AG20443 (cell line): Measurements from ENCODE around the gene HOXD4.
A peak's percentile ranks its signal among the peaks of the same experiment; 100 is the strongest.

Experiments
- DNase-seq: peaks from one replicate; pipeline ENCODE4 v3.0.0; 2012; ENCODE audit warnings: low spot score, mixed read lengths

The HOXD4 gene

DNA sequence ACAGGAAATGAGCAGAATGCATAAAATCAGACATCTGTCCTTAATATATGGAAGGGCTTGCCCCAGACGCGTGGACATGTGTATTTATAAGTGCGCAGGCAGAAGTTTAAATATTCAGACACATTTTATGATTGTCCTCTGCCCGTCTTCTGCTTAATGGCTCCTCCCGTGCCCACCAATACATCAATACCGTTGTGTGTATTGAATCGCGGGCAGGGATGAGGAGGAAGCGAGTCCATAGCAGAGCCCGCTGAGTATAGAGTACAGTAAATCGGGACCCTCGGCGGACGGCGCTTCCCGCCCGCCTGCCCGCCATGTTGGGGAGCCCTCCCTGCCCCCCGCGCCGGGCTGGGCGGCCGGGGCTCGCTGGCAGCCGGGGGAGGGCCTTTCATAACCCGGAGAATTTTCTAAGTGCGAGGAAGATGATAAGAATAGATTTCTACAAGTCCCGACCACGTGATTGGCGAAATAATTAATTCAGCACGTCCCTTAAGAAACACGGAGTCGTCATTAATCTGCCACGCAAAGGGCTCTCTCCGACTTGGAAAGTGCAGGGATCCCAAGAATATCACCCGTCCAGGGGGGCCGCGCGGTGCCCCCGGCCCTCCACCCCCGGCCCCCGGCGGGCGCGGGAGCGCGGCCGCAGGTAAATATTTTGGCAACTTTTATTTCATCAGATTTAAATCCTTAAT lies 5.6 kb downstream of the HOXD4 start, which contains the start of gene HOXD3:
Gene HOXD3 (plus strand): TSS at position 501 of the 692 bp plus-strand sequence. CDS start 11,808 bp downstream, outside the sequence.
- DNase-seq: peak; percentile 37

DNA sequence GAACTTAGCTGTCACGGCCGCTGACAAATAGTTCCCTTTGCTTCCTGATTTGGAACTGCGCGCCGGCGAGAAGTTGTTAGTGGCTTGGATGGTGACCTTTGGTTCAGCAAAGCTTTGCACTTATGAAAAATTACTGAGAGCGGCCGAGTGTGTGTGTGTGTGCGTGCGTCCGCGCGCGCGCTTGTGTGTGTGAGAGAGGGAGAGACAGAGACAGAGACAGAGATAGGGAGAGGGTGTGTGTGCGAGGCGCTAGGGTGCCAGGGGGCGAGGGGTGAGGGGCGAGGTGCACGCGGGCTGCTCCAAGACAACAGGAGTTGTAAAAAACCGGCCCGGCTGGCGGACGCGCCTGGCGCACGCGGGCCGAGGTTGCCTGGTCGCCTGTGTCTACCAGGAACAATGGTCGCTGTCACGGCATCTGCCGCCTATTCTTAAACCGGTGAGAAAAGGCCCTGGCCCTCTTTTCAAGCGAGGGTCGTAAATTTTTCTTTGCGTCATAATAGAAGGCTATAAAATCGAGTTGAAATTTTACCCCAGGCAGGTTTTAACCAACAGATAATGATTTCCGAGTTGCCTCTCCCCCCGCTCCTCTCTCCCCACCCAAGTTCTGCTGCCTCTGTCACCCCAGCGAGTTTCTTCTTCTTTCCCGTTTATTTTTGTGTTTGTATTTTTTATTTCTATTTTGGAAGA lies 6.3 kb downstream of the HOXD4 start:
- DNase-seq: peak; percentile 63

DNA sequence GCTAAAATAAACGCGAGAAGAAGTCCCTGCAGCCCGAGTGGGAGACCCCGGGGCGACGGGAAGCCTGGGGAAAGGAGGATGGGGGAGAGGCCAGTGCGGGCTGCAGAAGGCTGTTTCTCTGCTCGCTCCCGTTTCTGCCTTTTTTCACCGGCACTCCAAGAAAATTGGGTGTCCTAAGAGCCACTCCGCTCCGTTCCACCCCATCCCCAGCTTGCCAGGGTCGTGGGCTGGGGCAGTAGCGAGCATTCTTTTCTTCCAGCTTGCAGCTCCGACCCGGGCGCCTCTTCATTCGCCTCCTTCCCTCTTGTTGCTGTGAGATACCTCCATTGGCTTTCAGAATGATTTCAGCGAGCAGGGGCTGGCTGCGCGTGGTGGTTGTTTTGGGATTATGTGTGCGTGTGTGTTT lies 6.8 kb downstream of the HOXD4 start:
- DNase-seq: no peak

DNA sequence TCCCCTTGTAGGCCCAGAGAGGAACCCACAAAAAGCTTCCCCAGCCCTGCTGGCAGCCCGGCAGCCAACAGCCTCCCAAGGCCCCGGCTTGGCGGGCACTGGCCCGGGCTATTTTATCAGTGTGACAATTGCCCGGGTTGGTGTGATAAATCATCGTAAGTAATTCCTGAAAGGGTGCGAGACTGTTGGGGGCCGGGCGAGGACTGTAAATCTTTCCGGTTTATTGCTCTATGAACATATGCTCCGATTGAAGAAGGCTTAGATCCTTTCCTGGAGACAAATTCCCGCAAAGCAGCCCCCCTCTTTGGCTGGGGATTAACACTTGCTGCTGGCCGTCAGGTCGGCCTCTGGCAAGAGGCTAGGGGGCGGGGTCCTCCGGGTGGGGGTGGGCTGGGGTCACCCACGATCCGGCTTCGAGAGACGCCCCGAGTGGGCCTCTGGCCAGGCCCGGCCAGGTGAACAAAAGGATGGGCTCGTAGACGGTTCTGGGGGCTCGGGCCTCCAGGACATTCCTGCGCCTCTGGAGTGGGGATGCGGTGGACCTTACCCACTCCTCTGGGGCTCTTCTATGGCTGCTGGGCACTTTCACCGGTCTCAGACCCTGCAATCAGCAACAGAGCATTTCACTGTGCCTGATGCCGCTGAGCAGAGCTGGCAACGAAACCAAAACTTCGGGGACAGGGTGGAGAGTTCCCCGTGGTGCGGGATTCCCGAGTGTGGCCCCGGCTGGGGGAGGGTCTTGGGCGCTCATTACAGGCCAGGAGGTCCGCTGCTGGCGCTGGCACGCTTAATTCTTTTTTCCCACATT lies 7.7 kb downstream of the HOXD4 start:
- no peak for DNase-seq

DNA sequence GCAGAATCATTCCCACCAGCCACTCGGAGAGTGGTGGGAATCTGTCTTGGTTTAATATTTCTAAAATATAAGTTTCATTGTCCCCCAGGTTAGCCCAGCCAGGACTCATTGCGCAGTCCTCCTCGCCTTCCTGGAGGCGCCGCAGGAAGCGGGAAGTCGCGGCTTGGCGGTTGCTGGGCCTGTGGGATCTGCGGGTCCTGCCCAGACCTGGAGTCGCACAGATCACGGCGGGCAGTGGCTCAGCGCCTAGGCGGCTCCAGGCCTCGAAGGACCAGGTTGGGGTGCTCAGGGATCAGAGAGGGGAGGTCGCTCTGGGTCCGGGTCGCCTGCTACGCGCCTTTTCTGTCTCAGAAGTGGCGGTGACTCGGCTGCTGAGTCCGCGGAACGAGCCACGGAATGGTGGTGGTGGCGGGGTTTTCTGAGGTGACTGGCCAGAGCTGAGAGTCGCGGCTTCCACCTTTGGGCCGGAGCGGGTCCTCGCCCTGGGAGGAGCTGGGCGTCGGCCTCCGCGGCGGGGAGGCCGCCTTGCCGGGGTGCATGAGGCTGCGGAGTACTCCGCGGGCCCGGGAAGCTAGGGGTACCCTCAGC lies 8.4 kb downstream of the HOXD4 start:
- no peak for DNase-seq

DNA sequence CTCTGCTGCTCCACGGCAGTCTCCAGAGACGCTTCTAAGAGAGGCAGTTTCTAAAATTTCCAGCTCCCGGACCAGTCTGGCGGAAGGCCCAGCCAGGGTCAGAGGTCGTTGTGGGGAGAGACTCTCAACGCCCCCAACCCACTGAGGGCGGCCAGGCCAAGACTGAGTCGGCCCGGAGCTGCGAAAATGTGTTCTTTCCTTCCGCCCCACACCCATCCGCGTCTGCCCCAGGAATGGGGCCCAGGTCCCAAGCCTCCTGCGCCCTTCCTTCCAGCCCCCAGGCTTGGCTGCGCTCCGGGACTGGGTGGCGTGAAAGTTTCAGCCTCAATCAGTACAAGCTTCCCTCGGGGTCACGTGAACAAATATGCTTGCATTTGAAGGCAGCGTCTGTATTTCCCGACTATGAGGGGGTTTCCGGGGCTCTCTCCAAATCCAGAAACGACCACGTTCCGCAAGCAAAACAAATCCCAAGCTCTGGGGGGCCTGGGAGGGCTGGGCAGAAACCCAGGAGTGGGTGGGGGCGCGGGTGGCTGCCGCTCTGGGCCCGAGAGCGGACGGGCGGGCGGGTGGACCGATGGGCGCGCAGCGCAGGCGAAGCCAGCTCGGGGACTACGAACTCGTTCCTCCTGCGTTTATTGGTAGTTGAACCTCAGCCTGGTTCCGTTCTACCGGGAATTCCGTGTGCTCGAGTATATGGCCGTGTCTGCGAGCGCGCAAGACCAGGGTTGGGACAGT lies 9.1 kb downstream of the HOXD4 start:
- no peak for DNase-seq

DNA sequence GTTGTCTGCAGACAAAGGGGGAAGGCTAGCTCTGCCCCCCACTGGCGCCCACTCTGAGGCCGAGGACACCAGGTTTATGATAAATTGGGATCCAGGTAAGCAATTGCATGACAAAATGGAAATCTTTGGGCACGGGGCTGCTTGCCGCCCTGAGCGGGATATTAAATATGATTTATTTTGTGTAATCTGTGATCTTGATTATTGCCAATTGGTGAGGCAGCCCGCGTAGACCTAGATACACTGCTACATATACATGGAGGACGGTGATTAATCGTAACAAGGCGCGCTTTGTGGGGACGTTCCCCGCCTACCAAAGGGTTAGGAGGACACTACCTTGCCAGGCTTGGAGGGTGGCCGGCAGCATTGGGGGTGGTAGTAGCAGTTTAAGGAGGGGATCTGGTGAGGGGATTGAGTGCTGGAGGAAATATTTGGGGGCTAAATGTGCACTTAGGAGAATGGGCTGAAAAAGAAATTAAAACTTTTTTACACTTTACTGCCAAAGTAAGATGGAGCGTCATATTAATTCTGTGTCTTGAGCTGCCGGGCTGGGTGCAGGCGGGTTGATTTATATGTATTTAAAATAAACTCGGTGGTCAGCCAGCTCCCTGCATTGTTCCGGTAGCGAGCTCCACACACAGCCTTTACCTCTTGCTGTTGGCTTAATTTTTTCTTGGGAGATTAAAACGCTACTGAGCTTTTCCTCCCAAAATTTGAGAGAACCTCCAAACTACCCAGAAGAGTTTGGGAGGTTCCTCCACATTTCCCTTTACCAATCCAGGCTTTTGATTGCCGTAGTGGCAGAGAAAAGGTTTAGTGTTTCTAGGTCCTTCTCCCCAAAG lies 9.9 kb downstream of the HOXD4 start:
- DNase-seq: no peak

DNA sequence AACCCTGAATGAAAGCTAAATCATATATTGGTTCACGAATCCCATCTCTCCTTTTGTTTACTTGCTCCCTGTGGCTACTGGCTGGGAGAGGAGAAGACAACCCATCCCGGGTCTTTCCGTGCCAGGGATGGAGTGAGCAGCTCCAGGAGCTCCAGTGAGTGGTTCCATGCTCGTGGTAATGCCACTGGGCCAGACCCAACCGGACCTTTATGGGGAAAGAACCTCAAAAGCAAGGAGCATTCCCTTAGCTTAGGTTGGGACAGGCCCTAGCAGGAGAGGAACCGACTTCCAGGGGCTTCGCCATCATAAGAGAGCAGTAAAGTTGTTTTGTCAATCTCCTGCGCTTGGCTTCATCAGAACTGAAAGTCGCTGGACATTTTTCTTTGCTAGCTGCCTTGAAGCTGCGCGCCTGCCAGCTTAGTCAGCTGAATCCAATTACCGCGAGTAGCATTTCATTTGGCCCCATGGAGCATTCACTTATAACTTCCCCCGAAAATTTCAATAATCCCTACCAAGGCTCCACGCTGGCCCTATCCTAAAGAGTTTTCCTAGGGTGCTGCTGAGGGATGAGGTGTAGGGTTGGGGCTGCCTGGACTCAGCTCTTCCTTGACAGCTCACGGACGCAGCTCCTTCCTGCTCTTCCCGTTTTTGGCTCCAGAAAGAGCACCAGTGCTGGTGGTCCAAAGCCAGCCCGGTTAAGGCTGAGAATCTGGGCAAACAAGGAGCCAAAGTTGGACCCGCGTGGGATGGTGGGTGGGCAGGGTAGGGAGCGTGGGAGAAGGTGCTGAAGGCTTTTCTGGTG lies 10.7 kb downstream of the HOXD4 start:
- peak; percentile 77 for DNase-seq

DNA sequence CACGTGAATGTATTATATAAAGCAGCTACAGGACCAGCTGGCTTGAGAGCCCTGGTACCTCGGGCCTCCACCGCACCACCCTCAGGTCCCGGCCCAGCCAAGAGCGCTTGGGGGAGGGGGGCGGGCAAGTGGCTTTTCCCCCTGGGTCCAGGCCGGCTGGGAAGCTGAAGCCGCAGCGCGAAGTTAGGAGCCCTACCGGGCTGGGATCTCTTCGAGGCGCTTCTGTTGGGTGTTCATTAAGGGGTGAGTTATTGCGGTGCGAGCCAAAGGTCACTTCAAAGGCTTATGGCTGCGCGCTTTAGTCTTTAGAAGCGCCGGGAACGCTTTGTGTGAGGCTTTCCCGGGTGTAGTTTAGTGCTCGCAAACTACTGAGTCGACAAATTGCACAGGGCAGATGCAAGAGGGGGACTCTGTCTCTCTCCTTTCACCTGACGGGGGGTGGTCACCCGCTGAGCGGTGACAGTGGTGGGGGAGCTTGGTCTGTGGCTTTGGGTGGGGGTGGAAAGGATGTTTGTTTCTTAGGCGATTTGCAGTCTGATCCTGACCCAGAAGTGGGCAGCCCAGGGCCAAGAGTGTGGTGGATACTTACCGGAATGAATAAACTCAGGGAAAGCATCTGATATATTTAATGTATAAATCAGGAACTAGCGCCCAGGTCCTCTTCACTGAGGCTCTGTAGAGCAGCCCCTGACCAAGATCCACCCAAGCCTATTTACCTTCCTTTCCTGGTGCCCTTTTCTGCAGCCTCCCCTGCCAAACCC lies 11.7 kb downstream of the HOXD4 start:
- no peak for DNase-seq

DNA sequence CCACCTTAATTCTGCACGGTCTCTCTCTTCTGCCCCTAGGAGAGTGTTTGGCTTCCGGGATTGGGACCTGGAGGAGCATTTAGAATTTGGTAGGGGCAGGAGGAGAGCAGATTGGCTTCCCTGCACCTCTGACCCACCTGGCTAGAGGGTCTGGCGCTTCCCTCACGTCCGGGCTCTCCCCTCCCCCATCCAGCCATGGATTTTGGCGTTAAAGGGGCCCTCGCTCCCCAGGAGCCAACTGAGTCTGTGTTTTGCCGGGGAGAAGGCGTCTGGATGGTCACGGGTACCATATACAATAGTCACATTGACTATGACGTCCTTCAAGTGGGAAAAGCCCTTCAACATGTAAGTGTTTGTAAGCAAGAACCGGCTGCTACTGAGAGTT lies 12.3 kb downstream of the HOXD4 start:
- no peak for DNase-seq

DNA sequence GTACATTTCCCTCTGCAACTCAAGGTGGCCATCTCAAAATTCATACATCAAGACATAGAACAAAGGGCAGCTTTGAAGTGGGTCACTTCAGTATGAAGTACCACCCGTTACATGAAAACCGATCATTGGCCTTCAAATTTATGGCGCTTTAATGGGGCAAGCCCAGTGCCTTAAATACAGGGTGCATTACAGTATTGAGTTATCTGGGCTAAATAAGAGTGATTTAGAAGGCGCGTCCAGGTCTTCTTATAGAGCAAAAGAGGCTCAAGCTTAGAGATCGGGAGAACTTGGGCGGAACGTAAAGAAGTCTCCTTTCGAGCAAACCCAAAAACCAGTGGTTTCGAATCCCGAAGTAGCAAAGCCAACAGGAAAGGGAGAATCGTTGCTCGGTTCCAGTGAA lies 12.9 kb downstream of the HOXD4 start:
- no peak for DNase-seq

DNA sequence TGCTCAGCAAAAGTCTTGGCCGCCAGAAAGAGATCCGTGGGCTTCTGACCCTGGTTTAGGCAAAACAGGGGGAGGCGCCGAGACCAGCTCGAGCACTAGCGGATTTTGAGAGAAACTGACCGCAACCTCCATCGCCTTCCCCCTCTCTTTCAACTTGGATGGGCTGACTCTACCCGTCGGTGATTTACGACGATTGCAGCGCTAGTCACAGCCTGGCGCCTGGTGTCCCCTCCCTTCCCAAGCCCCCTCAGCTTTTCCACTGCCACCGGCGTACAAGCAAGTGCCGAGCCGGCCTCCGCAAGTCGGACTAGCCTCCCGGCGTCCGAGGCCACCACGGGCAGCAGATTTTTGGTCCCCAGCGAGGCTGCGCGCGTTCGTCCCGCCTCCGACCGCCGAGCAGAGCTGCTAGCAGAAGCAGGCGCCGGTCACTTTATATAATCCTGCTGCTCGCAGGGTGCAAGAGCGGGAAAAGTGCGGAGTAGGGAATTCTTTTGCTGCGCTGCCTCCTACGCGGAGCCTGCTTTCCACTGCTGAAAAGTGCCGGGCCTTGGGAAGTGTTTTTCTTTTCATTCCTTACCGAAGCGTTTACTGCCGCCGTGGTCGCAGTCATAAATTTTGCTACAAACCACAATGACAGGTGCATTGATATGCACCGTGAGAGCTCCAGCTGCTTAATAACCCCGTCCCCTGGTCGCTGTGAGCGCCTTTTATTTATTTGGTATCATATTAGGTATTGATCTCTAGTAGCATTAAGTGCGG lies 13.4 kb downstream of the HOXD4 start:
- DNase-seq: no peak

DNA sequence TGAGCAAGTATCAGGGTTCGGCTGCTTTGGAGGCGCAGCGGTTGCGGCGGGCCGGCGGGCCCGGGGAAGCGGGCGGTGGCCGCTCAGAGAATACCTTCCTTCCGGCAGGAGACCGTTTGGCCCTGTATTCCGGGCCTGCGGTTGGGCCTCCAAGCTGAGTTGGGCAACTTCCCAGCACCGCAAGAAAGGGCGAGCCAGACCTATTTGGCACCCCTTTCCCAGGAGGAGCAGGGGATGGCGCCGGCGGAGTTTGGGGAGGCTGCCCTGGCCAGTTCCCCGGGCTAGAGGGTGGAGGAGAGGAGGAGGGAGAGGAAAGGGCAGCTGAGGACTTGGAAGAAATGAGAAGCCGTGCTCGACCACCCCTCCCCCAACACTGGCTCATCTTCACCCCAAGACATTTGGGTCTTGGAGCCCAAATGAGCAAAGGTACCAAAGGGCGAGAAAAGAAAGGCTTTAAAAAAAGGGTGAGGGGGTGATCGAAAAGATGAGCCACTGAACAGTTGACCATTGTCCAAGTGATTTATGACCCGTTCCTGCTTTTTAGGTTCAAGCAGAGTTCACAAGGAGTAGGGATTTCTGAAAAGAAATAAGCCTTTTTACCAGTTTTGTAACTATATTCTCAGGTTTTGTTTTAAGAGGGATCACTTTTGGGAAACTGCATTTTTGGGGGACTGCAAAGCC lies 14.2 kb downstream of the HOXD4 start:
- DNase-seq: no peak

DNA sequence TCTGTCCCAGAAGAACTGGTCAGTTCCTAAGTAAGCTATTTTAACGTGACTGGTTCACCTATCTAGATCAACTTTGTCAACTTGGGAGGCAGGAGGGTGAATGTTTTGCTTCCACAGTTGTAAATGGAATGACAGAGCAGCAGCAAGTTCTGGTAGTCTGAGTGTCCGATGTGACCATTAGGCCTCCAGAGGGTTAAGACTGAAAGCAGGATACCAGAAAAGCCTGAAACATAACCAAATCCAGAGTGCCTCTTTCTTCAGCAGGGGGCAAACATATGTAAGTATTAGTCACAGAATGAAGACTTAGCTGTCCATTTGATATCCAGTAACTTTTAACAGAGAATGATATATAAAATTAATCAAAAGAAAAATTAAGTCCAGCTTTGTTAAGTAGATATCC lies 14.9 kb downstream of the HOXD4 start:
- DNase-seq: no peak

DNA sequence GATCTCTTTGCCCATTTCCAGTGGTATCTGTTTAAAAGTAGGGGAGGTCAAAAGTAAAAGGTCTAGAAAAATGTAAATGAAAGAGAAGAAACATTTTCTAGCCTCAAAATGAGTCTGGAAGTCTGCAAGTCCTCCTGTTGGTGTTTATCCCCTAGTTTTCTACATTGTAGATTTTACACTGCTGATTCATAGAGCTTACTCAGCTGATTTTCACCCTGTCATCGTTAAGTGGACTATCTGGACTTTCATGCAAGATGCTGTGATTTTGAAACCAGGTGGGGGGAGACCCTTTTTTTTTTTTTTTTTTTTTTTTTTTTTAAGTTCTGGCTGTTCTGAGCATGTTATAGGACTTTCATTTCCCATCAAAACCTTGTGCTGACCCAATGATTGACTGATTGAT lies 16.0 kb downstream of the HOXD4 start:
- no peak for DNase-seq

DNA sequence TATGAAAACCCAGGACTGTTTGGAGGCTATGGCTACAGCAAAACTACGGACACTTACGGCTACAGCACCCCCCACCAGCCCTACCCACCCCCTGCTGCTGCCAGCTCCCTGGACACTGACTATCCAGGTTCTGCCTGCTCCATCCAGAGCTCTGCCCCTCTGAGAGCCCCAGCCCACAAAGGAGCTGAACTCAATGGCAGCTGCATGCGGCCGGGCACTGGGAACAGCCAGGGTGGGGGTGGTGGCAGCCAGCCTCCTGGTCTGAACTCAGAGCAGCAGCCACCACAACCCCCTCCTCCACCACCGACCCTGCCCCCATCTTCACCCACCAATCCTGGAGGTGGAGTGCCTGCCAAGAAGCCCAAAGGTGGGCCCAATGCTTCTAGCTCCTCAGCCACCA lies 17.8 kb downstream of the HOXD4 start:
- DNase-seq: no peak

DNA sequence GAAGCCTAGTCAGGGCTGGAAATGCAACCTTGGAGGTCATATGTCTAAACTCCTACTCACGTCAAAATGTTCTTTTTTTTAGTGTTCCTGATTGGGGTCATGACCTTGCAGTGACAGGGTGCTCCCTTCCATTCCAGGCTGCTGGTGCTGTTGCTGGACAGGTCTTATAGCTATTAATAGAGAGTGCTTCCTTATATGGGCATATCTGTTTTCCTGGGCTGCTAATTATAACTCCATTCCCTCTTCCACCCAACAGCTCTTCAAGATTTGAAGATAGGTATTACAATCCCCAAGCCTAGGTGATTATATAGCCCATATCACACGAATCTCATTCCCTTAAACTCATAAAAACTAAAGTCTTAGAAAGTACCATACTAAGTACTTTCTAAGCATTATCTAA lies 18.4 kb downstream of the HOXD4 start:
- DNase-seq: no peak
